Liver (tissue), 3 donors: ENCODE measurements around the gene AVL9.

Experiments
- ATF3 ChIP-seq: IDR thresholded peaks from 2 replicates; pipeline ENCODE4 v1.6.1; 2016; ENCODE audit warnings: antibody characterized with exemption
- CTCF ChIP-seq: fragments of 150-350 bp; IDR thresholded peaks from 2 replicates; pipeline ENCODE4 v1.5.1; 2017; ENCODE audit warnings: improper control_type of control experiment, low read depth, low read length; ENCODE audit not compliant: missing input control
- HNF4A ChIP-seq, 2 donors: conservative IDR thresholded peaks; 2 replicates each; pipeline ENCODE4 v1.6.1; 2016; ENCODE audit warnings: antibody characterized with exemption in 2 of 2, mild to moderate bottlenecking in 2 of 2
- REST ChIP-seq: IDR thresholded peaks from 2 replicates; pipeline ENCODE4 v1.6.1; 2016; ENCODE audit warnings: antibody characterized with exemption, mild to moderate bottlenecking
- donor health status: healthy.
- donor health status: healthy.

DNA sequence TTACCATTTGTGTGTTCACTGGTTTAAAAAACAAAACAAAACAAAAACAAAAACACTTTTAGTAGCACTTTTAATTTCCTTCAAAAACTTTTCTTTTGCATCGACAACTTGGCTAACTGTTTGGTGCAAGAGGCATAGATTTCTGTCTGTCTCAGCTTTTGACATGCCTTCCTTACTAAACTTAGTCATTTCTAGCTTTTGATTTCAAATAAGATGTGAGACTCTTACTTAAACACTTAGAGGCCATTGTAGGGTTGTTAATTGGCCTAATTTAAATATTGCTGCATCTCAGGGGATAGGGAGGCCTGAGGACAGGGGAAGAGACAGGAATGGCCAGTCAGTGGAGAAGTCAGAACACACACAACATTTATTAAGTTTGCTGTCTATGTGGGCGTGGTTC lies 66.3 kb downstream of the AVL9 start:
- TF ChIP-seq CTCF (no peak), HNF4A (conservative IDR thresholded peaks at IDR 0.05) (no peak), ATF3 (no peak), REST (no peak)
